ENCODE data around the gene MEFV.

Gene MEFV

DNA sequence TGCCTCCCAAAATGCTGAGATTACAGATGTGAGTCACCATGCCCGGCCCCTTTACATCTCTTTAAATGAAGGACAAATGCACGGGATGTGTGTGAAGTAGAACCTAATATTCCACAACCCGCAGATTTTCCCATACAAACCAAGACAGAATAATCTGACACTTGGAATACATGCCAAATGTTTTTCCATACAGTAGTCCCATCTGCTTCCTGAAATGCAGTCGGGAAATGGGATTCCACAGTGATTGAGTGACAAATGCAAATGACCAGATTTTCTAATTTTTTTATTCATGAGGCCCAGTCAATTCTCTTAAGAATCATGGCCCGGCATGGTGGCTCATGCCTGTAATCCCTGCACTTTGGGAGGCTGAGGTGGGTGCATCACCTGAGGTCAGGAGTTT is 14.7 kb downstream of the MEFV start:
- Histone ChIP-seq H3K79me2 (no peaks in the 10 kb centered on the region), H3K36me3 (ENCODE audit: control insufficient read depth, insufficient read depth, low read length) (no peaks in the 10 kb centered on the region), H3K4me1 (no peaks in the 10 kb centered on the region), H3K4me3 (ENCODE audit: low read depth, low read length) (no peak overlapping the region), H3K9me3 (ENCODE audit: control insufficient read depth, low read length) (no peaks in the 10 kb centered on the region), H2AFZ (no peak overlapping the region), H3K27ac (no peak overlapping the region), H3K4me2 (ENCODE audit: low read length) (no peak overlapping the region), H3K9ac (no peak overlapping the region), H3K27me3 (ENCODE audit: control insufficient read depth, insufficient read depth, low read length) (no peaks in the 10 kb centered on the region)
- TF ChIP-seq, protein P1, sequence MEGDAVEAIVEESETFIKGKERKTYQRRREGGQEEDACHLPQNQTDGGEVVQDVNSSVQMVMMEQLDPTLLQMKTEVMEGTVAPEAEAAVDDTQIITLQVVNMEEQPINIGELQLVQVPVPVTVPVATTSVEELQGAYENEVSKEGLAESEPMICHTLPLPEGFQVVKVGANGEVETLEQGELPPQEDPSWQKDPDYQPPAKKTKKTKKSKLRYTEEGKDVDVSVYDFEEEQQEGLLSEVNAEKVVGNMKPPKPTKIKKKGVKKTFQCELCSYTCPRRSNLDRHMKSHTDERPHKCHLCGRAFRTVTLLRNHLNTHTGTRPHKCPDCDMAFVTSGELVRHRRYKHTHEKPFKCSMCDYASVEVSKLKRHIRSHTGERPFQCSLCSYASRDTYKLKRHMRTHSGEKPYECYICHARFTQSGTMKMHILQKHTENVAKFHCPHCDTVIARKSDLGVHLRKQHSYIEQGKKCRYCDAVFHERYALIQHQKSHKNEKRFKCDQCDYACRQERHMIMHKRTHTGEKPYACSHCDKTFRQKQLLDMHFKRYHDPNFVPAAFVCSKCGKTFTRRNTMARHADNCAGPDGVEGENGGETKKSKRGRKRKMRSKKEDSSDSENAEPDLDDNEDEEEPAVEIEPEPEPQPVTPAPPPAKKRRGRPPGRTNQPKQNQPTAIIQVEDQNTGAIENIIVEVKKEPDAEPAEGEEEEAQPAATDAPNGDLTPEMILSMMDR (IDR thresholded peaks at IDR 0.05), result no peak

DNA sequence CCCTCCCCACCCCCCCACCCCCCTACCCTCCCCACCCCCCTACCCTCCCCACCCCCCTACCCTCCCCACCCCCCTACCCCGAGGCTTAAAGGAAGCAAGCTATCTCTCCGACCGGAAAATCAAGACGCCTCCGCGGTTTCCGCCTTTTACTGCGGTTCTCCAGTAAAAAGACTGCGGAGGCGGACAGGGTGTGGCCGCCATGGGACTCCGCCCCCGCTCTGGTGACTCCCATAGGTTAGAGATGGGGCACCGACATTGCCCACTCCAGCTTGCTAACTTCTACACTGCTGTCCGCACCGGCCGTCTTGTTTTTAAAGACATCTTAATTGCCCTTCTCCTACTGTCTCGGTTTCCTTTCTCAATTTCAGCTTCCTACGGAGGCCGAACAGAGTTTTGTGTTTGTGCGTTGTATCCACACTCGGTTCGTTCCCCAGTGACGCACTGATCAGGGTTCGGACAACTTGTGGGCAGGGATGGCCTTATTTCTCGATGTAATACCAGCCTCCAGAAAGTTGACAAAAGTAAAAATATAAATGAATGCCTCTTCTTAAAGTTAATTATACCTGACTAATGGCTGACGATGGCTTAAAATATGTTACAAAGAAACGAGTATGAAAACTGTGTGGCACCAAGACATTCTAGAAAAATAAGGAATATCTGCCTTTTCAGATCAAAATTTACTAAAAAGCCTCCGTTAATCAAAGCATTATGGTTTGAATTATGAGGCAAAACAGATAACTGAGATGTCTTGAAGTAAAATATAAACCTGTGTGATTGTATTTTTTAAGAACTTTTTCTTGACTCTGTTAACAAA is 20.4 kb downstream of the MEFV start:
- Histone ChIP-seq H3K4me3 (ENCODE audit: low read depth, low read length) (no peak overlapping the region), H3K27ac (no peak overlapping the region)

DNA sequence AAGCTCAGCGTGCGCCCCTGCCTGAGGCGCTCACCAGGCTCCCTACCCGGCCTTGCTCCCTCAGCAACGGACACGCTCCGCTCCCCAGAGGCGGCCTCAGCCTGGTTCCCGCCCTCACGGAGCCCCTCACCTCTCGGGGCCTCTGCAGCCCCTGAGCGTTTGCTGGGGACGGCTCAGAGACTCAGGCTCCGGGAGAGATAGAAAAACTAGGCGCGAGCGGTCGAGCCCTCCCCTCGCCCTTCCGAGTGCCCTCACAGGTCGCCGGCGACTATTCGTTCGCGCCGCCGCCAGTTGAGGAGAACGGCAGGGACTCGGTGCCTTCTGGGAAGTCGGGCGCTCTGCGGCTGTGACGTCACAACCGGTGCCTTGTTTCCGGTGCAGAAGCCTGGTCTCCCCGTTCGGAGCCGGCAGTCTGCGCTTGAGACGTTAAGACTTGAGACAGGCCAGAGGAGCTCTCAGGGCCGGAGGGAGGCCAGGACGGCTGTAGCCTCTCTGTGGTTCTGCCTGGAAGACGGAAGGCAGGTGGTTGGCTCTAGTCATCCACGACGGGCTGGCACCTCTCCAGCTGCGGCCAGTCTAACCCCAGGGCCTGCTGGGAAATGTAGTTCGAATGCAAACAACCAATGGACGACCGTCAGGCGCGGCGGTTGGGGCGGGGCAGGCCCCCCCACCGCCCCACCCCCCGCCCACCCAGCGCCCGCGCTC is 21.4 kb downstream of the MEFV start, which contains the start of gene ZNF200:
TSS of gene ZNF200 (minus strand) at position 302 of the 705 bp plus-strand sequence. CDS start 1,403 bp downstream, outside the sequence.
- Histone ChIP-seq H3K27me3 (ENCODE audit: control insufficient read depth, insufficient read depth, low read length) (no peaks in the 10 kb centered on the region), H3K36me3 (ENCODE audit: control insufficient read depth, insufficient read depth, low read length) (no peaks in the 10 kb centered on the region), H3K79me2 (peaks cover 12% of the 10 kb centered on the region), H2AFZ (peak within 1 kb of the TSS; percentile 89), H3K4me1 (peaks cover 8% of the 10 kb centered on the region), H3K9ac (peak within 1 kb of the TSS; percentile 77), H3K4me3 (ENCODE audit: low read depth, low read length) (peak within 1 kb of the TSS; percentile 90), H3K27ac (peak within 1 kb of the TSS; percentile 93), H3K9me3 (ENCODE audit: control insufficient read depth, low read length) (no peaks in the 10 kb centered on the region), H3K4me2 (ENCODE audit: low read length) (peak within 1 kb of the TSS; percentile 94)
- TF ChIP-seq, protein P1 (IDR thresholded peaks at IDR 0.05), result no peak

More for the DNA sequence above, 20.4 kb downstream of the MEFV start:
- Histone ChIP-seq H3K4me1 (peaks cover 8% of the 10 kb centered on the region), H2AFZ (no peak overlapping the region), H3K9me3 (ENCODE audit: control insufficient read depth, low read length) (no peaks in the 10 kb centered on the region), H3K4me2 (ENCODE audit: low read length) (no peak overlapping the region), H3K36me3 (ENCODE audit: control insufficient read depth, insufficient read depth, low read length) (no peaks in the 10 kb centered on the region), H3K9ac (no peak overlapping the region), H3K27me3 (ENCODE audit: control insufficient read depth, insufficient read depth, low read length) (no peaks in the 10 kb centered on the region), H3K79me2 (peaks cover 12% of the 10 kb centered on the region)
- TF ChIP-seq, protein P1 (IDR thresholded peaks at IDR 0.05), result no peak

DNA sequence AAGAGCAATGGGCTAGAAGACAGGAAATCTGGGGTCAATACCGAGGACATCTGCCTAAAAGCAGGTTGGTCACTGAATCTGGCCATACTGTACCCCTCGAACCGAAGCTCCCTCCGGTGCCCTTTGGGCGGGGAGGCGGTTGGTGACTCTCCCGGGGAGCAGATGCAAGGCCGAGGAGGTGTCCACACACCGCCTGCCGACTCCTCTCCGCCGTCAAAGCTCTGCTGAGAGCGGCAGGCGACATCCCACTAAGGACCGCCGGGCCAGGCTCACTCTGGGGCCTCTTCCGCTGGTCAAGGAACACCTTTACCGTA is 21.9 kb downstream of the MEFV start:
- Histone ChIP-seq H3K79me2 (peaks cover 12% of the 10 kb centered on the region), H3K36me3 (ENCODE audit: control insufficient read depth, insufficient read depth, low read length) (no peaks in the 10 kb centered on the region), H3K4me2 (ENCODE audit: low read length) (peak overlapping the region; percentile 94), H3K27me3 (ENCODE audit: control insufficient read depth, insufficient read depth, low read length) (no peaks in the 10 kb centered on the region), H3K4me3 (ENCODE audit: low read depth, low read length) (peak overlapping the region; percentile 90), H3K9ac (peak overlapping the region; percentile 77), H2AFZ (peak overlapping the region; percentile 89), H3K9me3 (ENCODE audit: control insufficient read depth, low read length) (no peaks in the 10 kb centered on the region), H3K27ac (peak overlapping the region; percentile 93), H3K4me1 (peaks cover 8% of the 10 kb centered on the region)
- TF ChIP-seq, protein P1 (IDR thresholded peaks at IDR 0.05), result no peak

Measured in parathyroid adenoma (tissue), 2 donors.